GM12865 (cell line): ENCODE measurements around the gene RAVER2.

ENCODE experiments used
- DNase-seq: peaks from one replicate; pipeline ENCODE4 v3.0.0; 2010; ENCODE audit warnings: low read depth
- H3K4me3 ChIP-seq: 2 replicates; pipeline ENCODE4 v1.5.1; 2011; ENCODE audit warnings: mild to moderate bottlenecking, low read depth, low read length, control low read depth
- TF ChIP-seq, protein P1 (sequence below): IDR thresholded peaks from 2 replicates; pipeline ENCODE4 v1.5.1; 2011; ENCODE audit warnings: low read length, control low read depth, low read depth, inconsistent platforms; ENCODE audit not compliant: insufficient read depth; ENCODE audit errors: missing control alignments

The RAVER2 gene

DNA sequence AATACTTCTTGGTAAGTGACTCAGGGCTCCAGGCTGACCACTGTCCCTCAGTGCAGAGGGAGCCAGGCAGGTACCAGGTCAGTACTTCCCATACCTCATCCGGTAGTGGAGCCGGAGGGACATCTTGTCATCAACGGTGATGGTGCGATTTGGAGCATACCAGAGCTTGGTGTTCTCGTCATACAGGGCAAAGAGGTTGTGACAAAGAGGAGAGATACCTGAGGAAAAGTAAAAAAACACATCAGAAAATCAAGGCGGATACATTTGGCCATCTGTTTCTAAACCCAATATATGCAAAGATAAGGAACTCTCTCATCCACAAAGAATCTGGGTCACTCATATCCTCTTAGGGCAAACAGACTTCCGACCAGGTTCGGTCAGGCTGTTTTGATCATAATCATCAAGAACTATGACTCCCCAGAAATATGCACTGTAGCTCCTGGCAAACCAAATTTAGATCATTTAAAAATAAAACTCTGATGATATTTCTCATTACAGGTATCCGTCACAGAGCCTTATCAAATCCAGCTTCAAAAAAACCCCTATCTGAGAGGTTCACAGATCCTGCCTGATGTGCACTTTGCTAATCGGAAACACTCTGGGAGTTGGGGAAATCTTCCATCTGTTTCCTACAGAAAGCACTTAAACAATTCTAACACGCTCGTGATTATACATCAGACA is 134.2 kb downstream of the RAVER2 start:
- DNase-seq = no peak
- TF ChIP-seq, protein P1, sequence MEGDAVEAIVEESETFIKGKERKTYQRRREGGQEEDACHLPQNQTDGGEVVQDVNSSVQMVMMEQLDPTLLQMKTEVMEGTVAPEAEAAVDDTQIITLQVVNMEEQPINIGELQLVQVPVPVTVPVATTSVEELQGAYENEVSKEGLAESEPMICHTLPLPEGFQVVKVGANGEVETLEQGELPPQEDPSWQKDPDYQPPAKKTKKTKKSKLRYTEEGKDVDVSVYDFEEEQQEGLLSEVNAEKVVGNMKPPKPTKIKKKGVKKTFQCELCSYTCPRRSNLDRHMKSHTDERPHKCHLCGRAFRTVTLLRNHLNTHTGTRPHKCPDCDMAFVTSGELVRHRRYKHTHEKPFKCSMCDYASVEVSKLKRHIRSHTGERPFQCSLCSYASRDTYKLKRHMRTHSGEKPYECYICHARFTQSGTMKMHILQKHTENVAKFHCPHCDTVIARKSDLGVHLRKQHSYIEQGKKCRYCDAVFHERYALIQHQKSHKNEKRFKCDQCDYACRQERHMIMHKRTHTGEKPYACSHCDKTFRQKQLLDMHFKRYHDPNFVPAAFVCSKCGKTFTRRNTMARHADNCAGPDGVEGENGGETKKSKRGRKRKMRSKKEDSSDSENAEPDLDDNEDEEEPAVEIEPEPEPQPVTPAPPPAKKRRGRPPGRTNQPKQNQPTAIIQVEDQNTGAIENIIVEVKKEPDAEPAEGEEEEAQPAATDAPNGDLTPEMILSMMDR = no peak
- no peak overlapping the region for H3K4me3 ChIP-seq

DNA sequence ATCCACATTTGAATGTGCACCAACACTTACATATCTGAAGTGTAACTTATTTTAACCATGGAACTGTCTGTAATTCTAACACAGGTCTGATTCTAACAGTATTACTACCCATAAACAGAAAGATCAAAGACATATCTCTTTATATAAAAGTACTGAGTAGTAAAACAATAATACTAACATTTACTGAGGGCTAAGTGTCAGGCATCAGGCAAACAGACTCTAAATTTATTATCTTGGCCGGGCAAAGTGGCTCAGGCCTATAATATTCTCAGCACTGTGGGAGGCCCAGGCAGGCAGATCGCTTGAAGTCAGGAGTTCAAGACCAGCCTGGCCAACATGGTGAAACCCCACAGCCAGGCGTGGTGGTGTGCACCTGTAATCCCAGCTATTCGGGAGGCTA is 135.6 kb downstream of the RAVER2 start:
- DNase-seq = no peak
- H3K4me3 ChIP-seq = no peak overlapping the region
- TF ChIP-seq, protein P1 = no peak

DNA sequence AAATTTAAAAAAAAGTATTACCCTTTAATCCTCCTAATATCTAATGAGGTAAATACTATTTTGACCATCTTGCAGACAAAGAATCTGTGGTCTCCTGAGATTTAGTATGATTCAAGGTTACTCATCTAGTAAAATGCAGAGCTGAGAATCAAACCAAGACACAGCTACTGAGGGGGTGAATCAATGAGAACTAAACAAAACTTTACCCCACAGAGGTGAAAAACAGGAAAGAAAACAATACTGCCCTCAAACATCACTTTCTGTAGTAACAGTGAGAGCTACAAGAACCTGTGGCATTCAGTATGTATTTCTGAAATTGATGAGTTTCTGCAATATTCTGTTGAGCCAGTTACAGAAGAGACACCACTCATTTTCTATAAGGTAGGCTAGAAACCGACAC is 136.4 kb downstream of the RAVER2 start:
- TF ChIP-seq, protein P1 = no peak
- no peak overlapping the region for H3K4me3 ChIP-seq
- peak; percentile 72 for DNase-seq
